ENCODE results near the gene PADI1. TPM values are rescaled to one million over a fixed set of nuclear protein-coding genes. Genes with fewer than 3 reads are reported as not detected.

PADI1 gene
- total RNA-seq, 4 donors from 2014 or later = 4.0 to 57.3 (median 9.1) TPM

GRCh38 chr1:17165823-17166222 is 39.1 kb upstream of the PADI1 start:
- Histone ChIP-seq H3K36me3 (no peaks in the 10 kb centered on the region), H3K9me3 (no peaks in the 10 kb centered on the region), H3K27ac (no peak overlapping the region), H3K27me3 (peaks cover 34% of the 10 kb centered on the region), H3K4me3 (no peak overlapping the region), H3K4me1 (no peaks in the 10 kb centered on the region)
- TF ChIP-seq POLR2AphosphoS5 (IDR thresholded peaks at IDR 0.05) = no peak
- no peak for TF ChIP-seq POLR2A (IDR thresholded peaks at IDR 0.05)
- no peak for TF ChIP-seq EP300 (IDR thresholded peaks at IDR 0.05)
- TF ChIP-seq CTCF (IDR thresholded peaks at IDR 0.05) = no peak
- WGBS = 85% methylated on average over 1 of the region's 1 CpG
- DNase-seq (ENCODE audit: low spot score in 2 of 2) = peak in 1 of 2 donors; percentile 15

- TF ChIP-seq POLR2AphosphoS5 (IDR thresholded peaks at IDR 0.05) (no peak), EP300 (IDR thresholded peaks at IDR 0.05) (no peak), CTCF (IDR thresholded peaks at IDR 0.05) (no peak), POLR2A (IDR thresholded peaks at IDR 0.05) (no peak)
- Histone ChIP-seq H3K4me3 (no peak overlapping the region), H3K4me1 (no peaks in the 10 kb centered on the region), H3K9me3 (no peaks in the 10 kb centered on the region), H3K27ac (no peak overlapping the region), H3K36me3 (no peaks in the 10 kb centered on the region), H3K27me3 (peaks cover 35% of the 10 kb centered on the region)
- peak in 1 of 2 donors; percentile 29 for DNase-seq (ENCODE audit: low spot score in 2 of 2)
- WGBS = 24% methylated on average over 4 of the region's 4 CpGs
These were observed 37.7 kb upstream of the PADI1 start for GRCh38 chr1:17167041-17167785.

GRCh38 chr1:17167786-17168090 is 37.2 kb upstream of the PADI1 start:
- no peak overlapping the region for H3K4me3 ChIP-seq
- H3K9me3 ChIP-seq = no peaks in the 10 kb centered on the region
- WGBS = 62% methylated on average over 3 of the region's 5 CpGs
- no peak overlapping the region for H3K27ac ChIP-seq
- TF ChIP-seq POLR2AphosphoS5 (IDR thresholded peaks at IDR 0.05) (no peak), CTCF (IDR thresholded peaks at IDR 0.05) (no peak), POLR2A (IDR thresholded peaks at IDR 0.05) (no peak), EP300 (IDR thresholded peaks at IDR 0.05) (no peak)
- DNase-seq (ENCODE audit: low spot score in 2 of 2) = no peak
- H3K4me1 ChIP-seq = no peaks in the 10 kb centered on the region
- no peaks in the 10 kb centered on the region for H3K36me3 ChIP-seq
- H3K27me3 ChIP-seq = peaks cover 39% of the 10 kb centered on the region

- 43% methylated on average over 7 of the region's 13 CpGs for WGBS
- Histone ChIP-seq H3K27me3 (peaks cover 36% of the 10 kb centered on the region), H3K9me3 (no peaks in the 10 kb centered on the region), H3K4me1 (no peaks in the 10 kb centered on the region), H3K4me3 (no peak overlapping the region), H3K36me3 (no peaks in the 10 kb centered on the region), H3K27ac (no peak overlapping the region)
- TF ChIP-seq EP300 (IDR thresholded peaks at IDR 0.05) (no peak), POLR2A (IDR thresholded peaks at IDR 0.05) (no peak), POLR2AphosphoS5 (IDR thresholded peaks at IDR 0.05) (no peak), CTCF (IDR thresholded peaks at IDR 0.05) (no peak)
- peak in 1 of 2 donors; percentile 41 for DNase-seq (ENCODE audit: low spot score in 2 of 2)
These were observed 36.6 kb upstream of the PADI1 start for GRCh38 chr1:17168091-17168876.

- no peaks in the 10 kb centered on the region for H3K4me1 ChIP-seq
These were observed 34.4 kb upstream of the PADI1 start for GRCh38 chr1:17170571-17170970.

More at GRCh38 chr1:17170571-17170970, 34.4 kb upstream of the PADI1 start:
- Histone ChIP-seq H3K27ac (no peak overlapping the region), H3K4me3 (no peak overlapping the region), H3K36me3 (no peaks in the 10 kb centered on the region), H3K9me3 (no peaks in the 10 kb centered on the region), H3K27me3 (peaks cover 28% of the 10 kb centered on the region)
- DNase-seq (ENCODE audit: low spot score in 2 of 2) = no peak
- no peak for TF ChIP-seq EP300 (IDR thresholded peaks at IDR 0.05)
- no peak for TF ChIP-seq CTCF (IDR thresholded peaks at IDR 0.05)
- TF ChIP-seq POLR2A (IDR thresholded peaks at IDR 0.05) = no peak
- TF ChIP-seq POLR2AphosphoS5 (IDR thresholded peaks at IDR 0.05) = no peak

All from suprapubic skin (tissue), 4 donors.